Activated CD4-positive, alpha-beta memory T cell treated with anti-CD3 and anti-CD28 coated beads for 36 hours (primary cell): ENCODE results near the gene CTNNA1. TPM values are rescaled to one million over a fixed set of nuclear protein-coding genes. Genes with fewer than 3 reads are reported as not detected.
A peak's percentile ranks its signal among the peaks of the same experiment; 100 is the strongest.

Experiments used
- CTCF ChIA-PET: fragments of 350-600 bp; sonication (Branson Sonifier 250); formaldehyde crosslinking; loops from one replicate; lab custom pipeline; 2021; ENCODE audit warnings: antibody characterized with exemption, inconsistent platforms; lab: Charles Lee
- POLR2A ChIA-PET: fragments of 350-600 bp; sonication (Branson Sonifier 250); formaldehyde crosslinking; loops from one replicate; lab custom pipeline; 2021; ENCODE audit warnings: antibody characterized with exemption; lab: Charles Lee
- DNase-seq: peaks from one replicate; pipeline ENCODE4 v3.0.0-alpha.2; 2020
- H3K27ac Mint-ChIP-seq: one replicate; pipeline ENCODE4 v1.8.0; 2021; ENCODE audit warnings: mixed read lengths
- H3K27me3 Mint-ChIP-seq: one replicate; pipeline ENCODE4 v1.8.0; 2021; ENCODE audit warnings: mixed read lengths
- H3K36me3 Mint-ChIP-seq: one replicate; pipeline ENCODE4 v1.8.0; 2021; ENCODE audit warnings: mixed read lengths
- H3K4me1 Mint-ChIP-seq: one replicate; pipeline ENCODE4 v1.8.0; 2021; ENCODE audit warnings: low read depth, mixed read lengths
- H3K4me3 Mint-ChIP-seq: one replicate; pipeline ENCODE4 v1.8.0; 2021; ENCODE audit warnings: mild to moderate bottlenecking, mixed read lengths
- H3K9me3 Mint-ChIP-seq: one replicate; pipeline ENCODE4 v1.8.0; 2021; ENCODE audit warnings: mixed read lengths
- intact Hi-C: fragments of 100-400 bp; cut with micrococcal nuclease; formaldehyde crosslinking; loops from one replicate; pipeline ENCODE4 v1.15.1; 2023
- total RNA-seq, 2 experiments: library from RNA; stranded (reverse); gene quantifications; one replicate each; pipeline ENCODE4 v1.2.3, GENCODE V29; 2021

Gene CTNNA1
- total RNA-seq, 2 experiments from 2014 or later, result 82.8 to 89.5 TPM

DNA sequence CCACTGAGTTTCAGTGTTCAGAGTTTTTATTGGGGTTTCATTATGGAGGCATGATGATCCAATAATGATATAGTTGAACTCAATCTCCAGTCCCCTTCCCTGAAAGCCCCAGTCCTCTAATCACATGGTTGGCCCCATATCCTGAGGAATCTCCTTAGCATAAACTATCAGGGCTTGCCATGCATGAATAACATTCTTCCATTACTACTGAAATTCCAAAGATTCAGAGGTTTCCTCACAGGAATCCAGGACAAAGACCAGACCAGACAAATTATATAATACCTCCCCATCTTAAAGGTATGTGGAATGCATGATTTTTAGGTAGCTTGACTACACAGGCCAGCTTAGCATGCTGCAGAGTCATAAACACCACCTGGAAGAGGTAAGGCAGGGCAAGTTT is 137.4 kb downstream of the CTNNA1 start:
- Mint-ChIP-seq H3K27me3 (no peaks in the 10 kb centered on the region), H3K9me3 (peaks cover 14% of the 10 kb centered on the region), H3K36me3 (peaks cover 31% of the 10 kb centered on the region), H3K4me1 (no peaks in the 10 kb centered on the region), H3K27ac (no peak overlapping the region), H3K4me3 (no peak overlapping the region)
- ChIA-PET POLR2A (no interaction called here), CTCF (no interaction called here)
- intact Hi-C loops, result no loop called here
- DNase-seq, result no peak

DNA sequence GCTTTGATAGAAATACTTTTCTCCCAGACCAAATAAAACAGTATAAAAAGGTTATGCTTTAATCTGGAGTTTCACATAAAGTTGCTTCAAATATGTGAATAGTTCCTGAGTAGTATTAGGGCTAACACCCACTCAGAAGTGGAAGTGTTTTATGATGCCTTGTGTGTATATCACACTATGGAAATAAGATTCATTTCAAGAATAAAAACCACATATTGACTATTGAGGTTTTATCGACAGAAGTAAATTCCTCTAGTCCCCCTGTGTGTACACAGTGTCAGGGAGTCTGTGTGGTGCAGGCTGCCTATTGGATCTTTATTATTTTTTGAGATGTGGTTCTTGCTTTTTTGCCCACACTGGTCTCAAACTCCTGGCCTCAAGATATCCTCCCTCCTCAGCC is 142.7 kb downstream of the CTNNA1 start:
- H3K27ac Mint-ChIP-seq, result no peak overlapping the region
- no peak for DNase-seq
- peaks cover 3% of the 10 kb centered on the region for H3K9me3 Mint-ChIP-seq
- H3K27me3 Mint-ChIP-seq, result no peaks in the 10 kb centered on the region
- peaks cover 10% of the 10 kb centered on the region for H3K36me3 Mint-ChIP-seq
- peaks cover 8% of the 10 kb centered on the region for H3K4me1 Mint-ChIP-seq
- intact Hi-C loops, result no loop called here
- H3K4me3 Mint-ChIP-seq, result no peak overlapping the region
- CTCF ChIA-PET, result no interaction called here
- POLR2A ChIA-PET, result no interaction called here

DNA sequence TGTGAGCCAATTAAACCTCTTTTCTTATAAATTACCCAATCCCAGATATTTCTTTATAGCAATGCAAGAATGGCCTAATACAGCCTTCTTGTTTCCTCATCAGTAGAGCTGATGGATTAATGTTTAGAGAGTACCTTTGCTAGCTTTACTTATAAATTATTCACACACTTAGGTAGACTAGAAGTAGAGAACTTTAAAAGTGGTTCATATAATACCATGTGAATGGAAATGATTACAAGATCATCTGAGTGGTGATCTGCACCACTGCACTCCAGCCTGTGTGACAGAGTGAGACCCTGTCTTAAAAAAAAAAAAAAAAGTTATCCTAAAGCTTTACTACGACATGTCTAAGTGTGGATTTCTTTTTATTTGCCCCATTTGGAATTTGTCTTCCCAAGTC is 145.1 kb downstream of the CTNNA1 start:
- ChIA-PET POLR2A (no interaction called here), CTCF (no interaction called here)
- H3K9me3 Mint-ChIP-seq, result no peaks in the 10 kb centered on the region
- H3K27me3 Mint-ChIP-seq, result peaks cover 2% of the 10 kb centered on the region
- H3K36me3 Mint-ChIP-seq, result peaks cover 9% of the 10 kb centered on the region
- no peak overlapping the region for H3K4me3 Mint-ChIP-seq
- peaks cover 10% of the 10 kb centered on the region for H3K4me1 Mint-ChIP-seq
- no peak for DNase-seq
- intact Hi-C loops, result no loop called here
- H3K27ac Mint-ChIP-seq, result no peak overlapping the region

DNA sequence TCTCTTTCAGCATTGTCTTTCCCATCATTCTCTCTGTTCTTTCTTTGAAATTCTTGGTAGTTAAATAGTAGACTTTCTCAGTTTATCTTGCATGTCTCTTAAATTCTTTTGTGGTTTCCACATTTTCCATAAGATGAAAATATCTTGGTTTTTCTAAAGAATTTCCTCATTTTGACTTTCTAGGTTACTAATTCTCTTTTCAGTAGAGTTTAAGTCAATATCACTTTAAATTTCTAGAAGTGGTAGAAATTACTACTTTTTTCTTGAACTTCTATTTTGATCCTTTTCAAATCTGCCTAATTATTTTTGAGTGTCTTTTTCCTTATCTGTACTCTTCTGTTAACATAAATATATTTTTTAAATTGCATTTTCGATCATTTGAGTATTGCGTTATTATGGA is 145.5 kb downstream of the CTNNA1 start:
- Mint-ChIP-seq H3K4me3 (no peak overlapping the region), H3K36me3 (peaks cover 11% of the 10 kb centered on the region), H3K4me1 (peaks cover 10% of the 10 kb centered on the region), H3K9me3 (no peaks in the 10 kb centered on the region), H3K27ac (no peak overlapping the region), H3K27me3 (peaks cover 2% of the 10 kb centered on the region)
- no peak for DNase-seq
- intact Hi-C loops, result no loop called here
- POLR2A ChIA-PET, result no interaction called here
- CTCF ChIA-PET, result no interaction called here

DNA sequence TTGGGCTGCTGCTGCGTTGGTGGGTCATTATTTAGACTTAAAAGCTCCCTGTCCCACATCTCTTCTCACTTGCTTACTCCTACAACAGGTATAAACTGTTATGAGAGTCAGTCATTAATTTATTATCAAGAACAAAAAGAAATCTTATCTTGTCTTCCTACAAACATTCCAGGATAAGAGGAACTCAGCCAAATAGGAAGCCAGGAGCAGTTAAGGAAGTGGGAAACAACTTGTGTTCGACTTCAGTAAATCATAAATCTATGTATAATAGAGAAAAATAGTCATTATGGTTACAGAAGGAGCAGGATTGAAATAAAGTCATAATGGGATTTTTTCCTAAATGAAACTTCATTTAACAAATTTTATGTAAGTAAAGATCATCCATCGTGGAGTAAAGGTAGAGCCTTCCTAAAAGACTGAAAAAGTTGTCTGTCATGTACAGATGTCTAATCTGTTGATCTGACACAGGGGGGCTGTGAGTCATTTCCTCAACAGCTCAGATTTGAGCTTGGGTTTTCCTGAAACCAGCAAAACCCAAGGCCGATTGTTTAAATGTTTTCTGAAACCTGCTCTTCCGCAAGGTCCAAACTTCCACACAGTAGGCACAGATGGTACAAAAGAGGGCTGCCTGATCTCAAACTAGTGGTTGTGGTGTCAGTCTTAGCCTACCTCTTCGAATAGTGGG is 147.2 kb downstream of the CTNNA1 start:
- Mint-ChIP-seq H3K4me1 (peaks cover 10% of the 10 kb centered on the region), H3K4me3 (no peak overlapping the region), H3K9me3 (no peaks in the 10 kb centered on the region), H3K27ac (no peak overlapping the region), H3K27me3 (peaks cover 2% of the 10 kb centered on the region), H3K36me3 (peaks cover 15% of the 10 kb centered on the region)
- DNase-seq, result peak; percentile 33
- ChIA-PET POLR2A (no interaction called here), CTCF (no interaction called here)
- intact Hi-C loops, result no loop called here

DNA sequence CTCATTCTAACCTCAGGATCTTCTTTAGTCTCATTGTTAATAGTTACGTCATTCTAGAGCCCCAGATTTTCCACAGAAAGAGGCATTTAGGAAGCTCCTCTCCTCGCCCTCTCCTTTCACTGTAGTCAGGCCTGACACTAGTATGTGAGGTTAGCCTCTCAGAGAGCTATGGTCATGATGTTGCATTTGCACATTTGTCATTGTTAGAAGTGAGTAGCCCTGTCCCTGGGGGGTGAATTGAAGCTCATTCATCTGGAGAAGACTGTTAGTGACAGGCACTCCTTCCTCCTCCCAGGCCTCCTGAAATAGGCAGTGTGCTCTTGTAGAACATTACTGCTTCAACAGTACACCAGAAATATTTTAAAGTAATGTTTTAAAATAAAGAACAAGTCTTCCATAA is 148.5 kb downstream of the CTNNA1 start:
- H3K4me1 Mint-ChIP-seq, result peaks cover 10% of the 10 kb centered on the region
- no peak for DNase-seq
- peaks cover 2% of the 10 kb centered on the region for H3K27me3 Mint-ChIP-seq

DNA sequence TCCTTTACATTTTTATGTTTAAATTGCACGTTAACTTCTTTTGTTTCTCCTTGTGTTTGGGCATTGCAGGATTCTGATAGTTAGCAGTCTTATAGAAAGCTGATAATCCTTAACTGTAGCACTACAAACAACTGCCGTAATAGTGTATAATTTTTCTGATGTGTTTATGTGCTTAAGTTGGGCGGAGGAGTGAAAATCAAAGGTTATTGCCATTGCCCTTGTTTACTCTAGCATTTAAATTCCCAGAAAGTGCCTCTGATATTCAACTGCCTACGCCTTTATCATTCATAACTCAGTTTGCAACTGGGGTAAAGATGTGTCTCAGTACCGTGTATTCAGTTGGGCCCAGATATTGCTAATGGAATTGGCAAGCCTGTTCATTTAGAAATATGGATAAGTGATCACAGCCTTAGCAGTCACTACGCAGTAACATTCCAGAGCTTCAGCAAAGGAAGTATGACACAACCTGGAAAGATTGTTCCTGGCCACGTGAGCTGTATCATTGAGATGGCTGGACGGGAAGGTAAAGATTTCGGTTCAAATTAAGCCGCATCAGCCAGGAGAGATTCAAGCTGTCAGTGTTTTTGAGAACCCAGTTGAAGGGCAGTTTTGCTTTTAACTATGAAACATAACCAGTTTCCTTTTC is 150.0 kb downstream of the CTNNA1 start:
- intact Hi-C loops, result no loop called here
- no peak overlapping the region for H3K4me3 Mint-ChIP-seq

More for the DNA sequence above, 148.5 kb downstream of the CTNNA1 start:
- peaks cover 15% of the 10 kb centered on the region for H3K36me3 Mint-ChIP-seq
- intact Hi-C loops, result no loop called here
- no peaks in the 10 kb centered on the region for H3K9me3 Mint-ChIP-seq
- ChIA-PET POLR2A (no interaction called here), CTCF (no interaction called here)
- H3K27ac Mint-ChIP-seq, result no peak overlapping the region
- no peak overlapping the region for H3K4me3 Mint-ChIP-seq

DNA sequence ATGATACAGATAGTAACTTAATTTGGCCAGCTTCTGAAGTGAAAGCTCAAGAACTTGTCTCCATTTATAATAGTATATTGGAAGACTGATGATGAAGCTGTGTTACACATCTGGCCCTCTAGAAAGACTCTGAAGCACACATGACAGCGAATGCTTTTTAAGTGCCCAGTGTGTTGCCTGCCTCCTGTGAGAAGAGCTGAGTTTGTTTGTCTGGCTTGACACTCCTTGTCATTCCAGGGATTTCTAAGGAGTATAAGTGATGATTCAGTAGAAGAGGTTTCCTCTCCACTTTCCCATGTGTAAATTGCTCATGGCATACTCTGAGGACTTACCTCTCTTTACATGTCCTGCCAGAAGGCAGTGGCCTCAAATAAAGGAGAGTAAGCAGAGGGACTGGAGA is 152.3 kb downstream of the CTNNA1 start:
- ChIA-PET CTCF (no interaction called here), POLR2A (no interaction called here)
- H3K27me3 Mint-ChIP-seq, result peaks cover 2% of the 10 kb centered on the region
- peaks cover 6% of the 10 kb centered on the region for H3K4me1 Mint-ChIP-seq
- no peak overlapping the region for H3K27ac Mint-ChIP-seq
- no peaks in the 10 kb centered on the region for H3K9me3 Mint-ChIP-seq
- intact Hi-C loops, result no loop called here
- no peak overlapping the region for H3K4me3 Mint-ChIP-seq
- DNase-seq, result no peak
- peaks cover 12% of the 10 kb centered on the region for H3K36me3 Mint-ChIP-seq

More for the DNA sequence above, 150.0 kb downstream of the CTNNA1 start:
- peaks cover 15% of the 10 kb centered on the region for H3K36me3 Mint-ChIP-seq
- ChIA-PET CTCF (no interaction called here), POLR2A (no interaction called here)
- peaks cover 10% of the 10 kb centered on the region for H3K4me1 Mint-ChIP-seq
- DNase-seq, result no peak
- H3K27ac Mint-ChIP-seq, result no peak overlapping the region
- H3K27me3 Mint-ChIP-seq, result peaks cover 2% of the 10 kb centered on the region
- H3K9me3 Mint-ChIP-seq, result no peaks in the 10 kb centered on the region

DNA sequence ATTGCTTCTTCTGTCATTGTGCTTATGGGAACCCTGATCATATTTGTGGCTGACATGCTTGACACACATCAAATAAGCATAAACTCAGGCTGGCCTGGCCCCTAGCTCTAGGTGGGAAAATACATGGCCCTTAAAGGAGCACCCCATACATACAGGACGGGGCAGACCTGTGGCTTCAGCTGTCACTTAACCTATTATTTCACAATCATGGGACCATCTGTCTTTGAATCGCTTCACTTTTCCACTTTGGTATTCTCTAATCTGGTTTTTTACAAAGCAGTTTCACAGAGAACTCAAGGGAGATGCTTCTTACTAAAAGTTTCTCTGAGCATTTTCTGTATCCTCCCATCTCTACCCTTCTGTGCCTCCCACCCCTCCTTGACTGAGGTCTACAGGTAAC is 156.5 kb downstream of the CTNNA1 start:
- ChIA-PET CTCF (no interaction called here), POLR2A (no interaction called here)
- no peaks in the 10 kb centered on the region for H3K27me3 Mint-ChIP-seq
- H3K9me3 Mint-ChIP-seq, result no peaks in the 10 kb centered on the region
- H3K27ac Mint-ChIP-seq, result no peak overlapping the region
- no peaks in the 10 kb centered on the region for H3K4me1 Mint-ChIP-seq
- H3K36me3 Mint-ChIP-seq, result no peaks in the 10 kb centered on the region
- H3K4me3 Mint-ChIP-seq, result no peak overlapping the region
- intact Hi-C loops, result no loop called here
- DNase-seq, result no peak

DNA sequence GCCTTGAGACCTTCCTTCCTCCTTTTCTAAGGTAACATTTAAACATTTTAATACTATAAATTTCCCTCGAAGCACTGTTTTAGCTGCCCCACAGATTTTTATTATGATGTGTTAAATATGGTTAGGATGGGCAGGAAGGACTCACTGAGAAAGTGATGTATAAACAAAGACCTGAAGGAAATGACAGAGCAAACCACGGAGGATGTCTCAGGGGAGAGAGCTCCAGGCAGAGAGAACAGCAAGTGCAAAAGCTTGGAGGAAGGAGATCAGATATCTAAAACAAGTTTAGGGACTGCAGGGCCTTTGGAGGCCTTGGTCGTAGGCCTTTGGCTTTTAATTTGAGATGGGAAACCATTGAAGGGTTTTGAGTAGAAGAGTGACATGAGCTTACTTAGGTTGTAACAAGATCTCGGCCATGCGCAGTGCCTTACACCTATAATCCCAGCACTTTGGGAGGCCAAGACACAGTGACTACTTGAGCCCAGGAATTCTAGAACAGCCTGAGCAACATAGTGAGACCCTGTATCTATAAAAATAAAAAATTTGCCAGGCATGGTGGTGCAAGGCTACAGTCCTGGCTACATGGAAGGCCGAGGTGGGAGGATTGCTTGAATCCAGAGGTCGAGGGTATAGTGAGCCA is 157.4 kb downstream of the CTNNA1 start:
- POLR2A ChIA-PET, result no interaction called here
- Mint-ChIP-seq H3K27ac (no peak overlapping the region), H3K4me1 (no peaks in the 10 kb centered on the region), H3K4me3 (no peak overlapping the region), H3K36me3 (no peaks in the 10 kb centered on the region), H3K9me3 (no peaks in the 10 kb centered on the region), H3K27me3 (no peaks in the 10 kb centered on the region)
- DNase-seq, result no peak
- intact Hi-C loops, result no loop called here
- CTCF ChIA-PET, result no interaction called here

DNA sequence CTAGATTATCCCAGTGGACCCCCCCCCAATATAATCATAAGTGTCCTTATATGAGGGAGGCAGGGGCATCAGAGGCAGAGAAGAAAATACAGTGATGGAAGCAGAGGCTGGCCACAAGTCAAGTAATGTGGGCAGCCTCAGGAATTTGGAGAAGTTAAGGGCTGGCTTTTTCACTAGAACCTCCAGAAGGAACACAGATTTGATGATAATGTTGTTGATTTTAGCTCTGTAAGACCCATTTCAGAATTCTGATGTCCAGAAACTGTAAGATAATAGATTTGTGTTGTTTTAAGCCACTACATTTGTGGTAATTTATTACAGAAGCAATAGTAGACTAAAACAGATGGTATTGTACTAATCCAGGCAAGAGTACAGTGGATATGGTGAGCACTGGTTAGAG is 158.2 kb downstream of the CTNNA1 start:
- no peaks in the 10 kb centered on the region for H3K36me3 Mint-ChIP-seq
- POLR2A ChIA-PET, result no interaction called here
- CTCF ChIA-PET, result interaction anchor here (0.9 kb wide), 1 partner anchor 24 kb away, joined by 3 read pairs; no protein-coding TSS in a partner anchor
- no peaks in the 10 kb centered on the region for H3K27me3 Mint-ChIP-seq
- intact Hi-C loops, result no loop called here
- no peak overlapping the region for H3K4me3 Mint-ChIP-seq
- H3K27ac Mint-ChIP-seq, result no peak overlapping the region
- no peaks in the 10 kb centered on the region for H3K4me1 Mint-ChIP-seq
- DNase-seq, result no peak
- no peaks in the 10 kb centered on the region for H3K9me3 Mint-ChIP-seq

DNA sequence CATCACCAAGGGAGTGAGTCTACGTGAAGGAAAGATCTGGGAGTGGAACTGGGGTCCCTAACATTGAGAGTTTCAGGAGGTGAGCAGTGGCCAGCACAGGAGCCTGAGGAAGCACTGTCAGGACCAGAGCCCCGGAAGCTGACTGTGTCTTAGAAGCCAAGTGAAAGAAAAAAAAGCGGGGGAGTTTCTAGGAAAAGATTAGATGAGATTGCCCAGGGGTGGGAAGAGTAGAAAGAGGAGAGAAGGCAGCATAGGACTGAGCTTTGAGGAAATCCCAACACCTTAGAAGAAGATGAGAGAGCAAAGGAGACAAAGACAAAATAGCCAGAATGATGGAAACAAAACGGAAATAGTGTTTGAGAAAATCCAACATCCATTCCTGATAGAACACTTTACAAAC is 158.9 kb downstream of the CTNNA1 start:
- no peak overlapping the region for H3K27ac Mint-ChIP-seq
- H3K27me3 Mint-ChIP-seq, result no peaks in the 10 kb centered on the region
- no peaks in the 10 kb centered on the region for H3K4me1 Mint-ChIP-seq
- no peak overlapping the region for H3K4me3 Mint-ChIP-seq
- ChIA-PET POLR2A (no interaction called here), CTCF (interaction anchor here (0.9 kb wide), 1 partner anchor 24 kb away, joined by 3 read pairs; no protein-coding TSS in a partner anchor)
- no peaks in the 10 kb centered on the region for H3K9me3 Mint-ChIP-seq
- no peak for DNase-seq
- H3K36me3 Mint-ChIP-seq, result no peaks in the 10 kb centered on the region
- intact Hi-C loops, result no loop called here
